NCI-H82 (cell line): ENCODE data around the gene ASMTL.
"Not testable (repeated sequence)": the region's sequence is repeated elsewhere in the genome, so short reads cannot be mapped to it uniquely, and the experiment has no call there.

Source experiments
- DNase-seq: peaks from one replicate; lab custom pipeline; 2025; lab: John Stamatoyannopoulos, UW

Gene ASMTL

GRCh38 chrX:1453951-1454785 lies 1.5 kb upstream of the ASMTL start:
- DNase-seq = no peak

DNA sequence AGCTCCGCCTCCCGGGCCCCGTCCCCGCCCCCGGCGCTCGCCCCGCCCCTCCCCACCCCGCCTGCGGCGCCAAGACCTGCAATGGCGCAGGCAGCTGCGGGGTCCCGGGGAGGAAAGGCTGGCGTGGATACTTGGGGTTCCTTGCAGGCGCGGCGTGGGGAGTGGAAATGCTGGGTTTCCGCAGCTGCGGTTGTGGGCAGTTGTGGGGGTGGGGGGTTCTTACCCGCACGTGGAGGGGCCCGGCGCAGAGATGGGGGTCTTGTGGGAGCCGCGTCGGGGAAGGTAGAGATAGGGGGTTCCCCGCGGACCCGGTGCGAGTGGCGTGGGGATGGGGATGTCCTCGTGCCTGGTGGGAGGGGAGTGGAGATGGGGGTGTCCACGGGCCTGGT lies 680 bp upstream of the ASMTL start:
- DNase-seq = no peak

- no peak for DNase-seq
Measured at GRCh38 chrX:1451661-1452515, 821 bp downstream of the ASMTL start.

- no peak for DNase-seq
Measured at GRCh38 chrX:1451251-1451660, 1.5 kb downstream of the ASMTL start.

DNA sequence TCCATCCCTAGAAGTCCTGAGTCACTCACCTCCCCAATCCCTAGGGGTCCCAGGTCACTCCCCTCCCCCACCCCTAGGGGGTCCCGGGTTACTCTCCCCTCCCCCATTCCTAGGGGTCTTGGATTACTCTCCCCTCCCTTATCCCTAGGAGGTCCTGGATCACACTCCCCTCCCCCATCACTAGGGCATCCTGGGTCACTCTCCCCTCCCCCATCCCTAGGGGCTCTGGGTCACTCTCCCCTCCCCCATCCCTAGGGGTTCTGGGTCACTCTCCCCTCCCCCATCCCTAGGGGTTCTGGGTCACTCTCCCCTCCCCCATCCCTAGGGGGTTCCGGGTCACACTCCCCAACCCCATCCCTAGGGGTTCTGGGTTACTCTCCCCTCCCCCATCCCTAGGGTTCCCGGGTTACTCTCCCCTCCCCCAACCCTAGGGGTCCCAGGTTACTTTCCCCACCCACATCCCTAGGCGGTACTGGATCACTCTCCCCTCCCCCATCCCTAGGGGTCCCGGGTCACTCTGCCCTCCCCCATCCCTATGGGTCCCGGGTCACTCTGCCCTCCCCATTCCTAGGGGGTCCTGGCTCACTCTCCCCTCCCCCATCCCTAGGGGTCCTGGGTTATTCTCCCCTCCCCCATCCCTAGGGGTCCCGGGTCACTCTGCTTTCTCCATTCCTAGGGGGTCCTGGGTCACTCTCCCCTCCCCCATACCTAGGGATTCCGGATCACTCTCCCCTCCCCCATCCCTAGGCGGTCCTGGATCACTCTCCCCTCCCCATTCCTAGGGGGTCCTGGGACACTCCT lies 2.1 kb downstream of the ASMTL start:
- no peak for DNase-seq

DNA sequence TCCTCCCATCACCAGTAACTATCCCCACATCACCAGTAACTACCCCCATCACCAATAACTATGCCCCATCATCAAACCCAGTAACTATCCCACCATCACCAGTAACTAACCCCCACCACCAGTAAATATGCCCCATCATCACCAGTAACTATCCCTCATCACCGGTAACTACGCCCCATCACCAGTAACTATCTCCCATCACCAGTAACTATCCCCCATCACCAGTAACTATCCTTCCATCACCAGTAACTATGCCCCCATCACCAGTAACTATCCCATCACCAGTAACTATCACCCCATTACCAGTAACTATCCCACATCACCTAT lies 2.9 kb downstream of the ASMTL start:
- DNase-seq = no peak

DNA sequence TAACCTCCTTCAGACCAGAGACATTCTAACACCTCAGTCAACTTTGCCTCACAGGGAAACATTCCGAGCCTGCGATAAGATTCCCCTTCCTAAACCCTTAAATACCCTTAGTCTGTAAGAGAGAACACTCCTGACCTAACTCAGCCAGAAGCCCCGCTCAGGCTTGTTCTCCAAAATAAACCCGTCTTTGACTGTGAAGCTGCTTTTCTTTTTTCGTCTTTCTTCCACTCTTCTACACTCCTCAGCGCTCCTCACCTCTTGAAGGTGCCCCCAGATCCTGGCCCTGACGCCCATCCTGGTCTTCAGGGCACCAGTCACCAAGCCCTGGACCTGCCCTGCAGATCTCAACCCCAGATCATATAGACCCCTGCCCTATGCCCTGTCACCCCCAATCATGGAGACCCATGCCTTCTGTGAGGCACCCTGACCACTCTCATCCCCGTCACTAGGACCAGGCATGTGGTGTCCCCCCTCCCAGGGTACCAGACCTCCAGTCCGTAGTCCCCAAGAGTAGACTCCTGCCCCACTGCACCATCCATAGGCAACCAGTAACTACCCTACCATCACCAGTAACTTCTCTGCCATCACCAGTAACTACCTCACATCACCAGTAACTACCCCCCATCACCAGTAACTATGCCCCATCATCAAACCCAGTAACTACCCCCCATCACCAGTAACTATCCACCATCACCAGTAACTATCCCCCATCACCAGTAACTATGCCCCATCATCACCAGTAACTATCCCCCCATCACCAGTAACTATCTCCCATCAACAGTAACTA lies 3.5 kb downstream of the ASMTL start:
- no peak for DNase-seq

GRCh38 chrX:1448573-1449001 lies 4.1 kb downstream of the ASMTL start:
- DNase-seq = not testable (repeated sequence)

DNA sequence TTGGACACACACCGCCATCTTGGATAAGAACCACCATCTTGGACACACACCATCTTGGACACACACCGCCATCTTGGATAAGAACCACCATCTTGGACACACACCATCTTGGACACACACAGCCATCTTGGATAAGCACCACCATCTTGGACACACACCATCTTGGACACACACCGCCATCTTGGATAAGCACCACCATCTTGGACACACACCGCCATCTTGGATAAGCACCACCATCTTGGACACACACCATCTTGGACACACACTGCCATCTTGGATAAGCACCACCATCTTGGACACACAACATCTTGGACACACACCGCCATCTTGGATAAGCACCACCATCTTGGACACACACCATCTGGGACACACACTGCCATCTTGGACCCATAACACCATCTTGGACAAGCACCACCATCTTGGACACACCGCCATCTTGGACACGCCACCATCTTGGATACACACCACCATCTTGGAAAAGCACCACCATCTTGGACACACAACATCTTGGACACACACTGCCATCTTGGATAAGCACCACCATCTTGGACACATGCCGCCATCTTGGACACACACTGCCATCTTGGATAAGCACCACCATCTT lies 4.6 kb downstream of the ASMTL start:
- not testable (repeated sequence) for DNase-seq

- DNase-seq = not testable (repeated sequence)
Measured at GRCh38 chrX:1446984-1447968, 5.4 kb downstream of the ASMTL start.

DNA sequence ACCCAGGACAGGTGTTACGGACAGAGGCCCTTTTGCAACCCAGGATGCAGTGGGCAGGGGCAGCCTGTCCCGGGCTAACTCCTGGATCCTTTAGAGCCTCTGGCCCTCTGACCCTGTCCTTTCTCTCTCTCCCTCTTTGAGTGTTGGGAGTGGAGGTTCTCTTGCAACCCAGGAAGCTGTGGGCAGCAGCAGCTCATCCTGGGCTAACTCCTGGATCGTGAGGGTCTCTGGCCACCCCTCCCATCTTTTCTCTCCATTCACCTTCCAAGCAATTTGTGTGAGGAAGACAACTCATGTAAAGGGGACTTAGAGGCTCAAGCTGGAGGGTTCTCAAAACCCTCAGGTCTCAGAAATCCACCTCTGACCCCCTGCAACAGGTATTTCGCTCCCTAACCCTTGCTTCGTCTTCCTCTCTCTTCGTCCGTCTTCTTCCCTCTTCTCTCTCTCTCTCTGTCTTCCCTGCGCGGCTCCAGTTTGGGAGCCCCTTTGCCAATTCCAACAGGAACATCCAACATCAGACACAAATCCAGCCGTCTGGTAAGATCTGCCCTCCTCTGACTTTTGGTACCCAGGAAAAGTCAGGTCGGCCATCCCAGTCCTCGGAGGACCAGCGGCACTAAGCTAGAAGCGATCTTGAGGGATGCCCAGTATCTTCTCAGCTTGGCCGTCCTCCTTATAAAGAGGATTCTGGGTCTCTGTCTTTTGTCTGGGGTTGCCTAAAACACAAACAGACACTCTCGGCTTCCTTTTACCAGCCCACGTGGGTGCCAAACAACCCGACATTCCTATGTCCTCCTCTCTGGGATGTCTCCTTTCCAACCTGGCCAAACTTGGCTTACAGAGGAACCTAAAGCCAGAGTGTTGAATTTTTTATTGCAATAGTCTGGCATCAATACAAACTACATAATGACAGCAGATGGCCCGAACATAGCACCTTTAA lies 7.9 kb downstream of the ASMTL start:
- DNase-seq = no peak

GRCh38 chrX:1443496-1444075 lies 9.1 kb downstream of the ASMTL start:
- no peak for DNase-seq

DNA sequence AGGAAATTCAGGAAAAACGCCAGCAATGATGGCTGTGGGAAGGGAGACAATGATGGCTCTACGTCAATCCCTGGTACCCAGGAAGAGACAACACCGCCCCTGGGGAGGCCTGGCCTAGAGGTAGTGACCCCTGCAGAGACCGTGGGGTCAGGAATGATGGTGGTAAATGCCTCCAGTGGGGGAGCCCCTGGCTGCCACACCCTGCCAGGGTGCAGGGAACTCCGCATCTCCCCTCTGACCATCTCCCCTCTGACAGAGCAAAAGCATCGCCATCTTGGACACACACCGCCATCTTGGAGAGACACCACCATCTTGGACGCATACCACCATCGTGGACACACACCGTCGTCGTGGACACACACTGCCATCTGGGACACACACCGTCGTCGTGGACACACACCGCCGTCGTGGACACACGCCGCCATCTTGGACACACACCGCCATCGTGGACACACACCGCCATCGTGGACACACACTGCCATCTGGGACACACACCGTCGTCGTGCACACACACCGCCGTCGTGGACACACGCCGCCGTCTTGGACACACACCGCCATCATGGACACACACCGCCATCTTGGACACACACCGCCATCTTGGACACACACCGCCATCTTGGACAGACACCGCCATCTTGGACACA lies 9.9 kb downstream of the ASMTL start:
- DNase-seq = no peak

GRCh38 chrX:1442016-1442665 lies 10.6 kb downstream of the ASMTL start:
- no peak for DNase-seq

DNA sequence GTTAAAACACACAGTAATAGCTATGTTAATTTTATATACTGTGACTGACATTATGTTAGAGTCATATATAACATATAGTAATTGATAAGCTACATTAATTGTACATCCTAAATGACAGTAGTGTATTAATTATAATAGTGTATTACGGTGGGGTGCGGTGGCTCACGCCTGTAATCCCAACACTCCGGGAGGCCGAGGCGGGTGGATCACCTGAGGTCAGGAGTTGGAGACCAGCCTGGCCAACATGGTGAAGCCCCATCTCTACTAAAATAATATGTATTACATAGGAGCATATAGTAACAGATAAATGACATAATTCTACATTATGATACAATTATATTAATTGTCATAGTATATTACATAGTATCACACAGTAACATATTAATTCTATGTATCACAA lies 12.2 kb downstream of the ASMTL start:
- no peak for DNase-seq

- DNase-seq = no peak
Measured at GRCh38 chrX:1435241-1435895, 17.3 kb downstream of the ASMTL start.

DNA sequence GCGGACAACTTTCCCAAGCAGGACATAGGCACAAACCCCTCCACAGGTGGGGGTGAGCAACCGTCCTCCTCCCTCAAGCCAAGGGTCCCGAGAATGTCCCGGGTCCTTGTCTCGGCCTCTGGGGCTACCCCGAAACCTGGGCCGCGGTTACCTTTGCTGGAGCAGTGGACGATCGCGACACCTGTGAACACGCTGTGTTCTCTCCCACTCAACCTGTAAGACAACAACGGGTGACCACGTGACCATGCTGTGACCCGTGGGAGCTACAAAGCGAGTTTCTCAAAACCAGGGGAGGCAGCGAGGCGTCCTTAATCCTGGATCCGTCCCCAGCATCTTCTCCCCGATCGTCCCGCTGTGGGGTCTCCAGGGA lies 17.9 kb downstream of the ASMTL start:
- DNase-seq = no peak
